Measurements from ENCODE around the gene UBE2M. TPM values are rescaled to one million over a fixed set of nuclear protein-coding genes. Genes with fewer than 3 reads are reported as not detected.

The UBE2M gene
- total RNA-seq, 1 experiment from 2014 or later: 127 TPM

GRCh38 chr19:58518256-58519086 is 39.9 kb downstream of the UBE2M start:
- peak overlapping the region; percentile 55; the same call in 1 of the 2 replicates for H3K14ac ChIP-seq (ENCODE audit: insufficient read depth, low read length)
- no peak overlapping the region for H3K4ac ChIP-seq (ENCODE audit: low read depth, low read length)
- peak overlapping the region; percentile 96 for H3K9ac ChIP-seq (ENCODE audit: extremely low read depth, insufficient read length, low read length)
- no peak overlapping the region for H2BK5ac ChIP-seq (ENCODE audit: insufficient read length, low read length)
- no peaks in the 10 kb centered on the region for H4K20me1 ChIP-seq (ENCODE audit: control insufficient read depth, insufficient read depth, insufficient read length)
- H3K79me2 ChIP-seq (ENCODE audit: insufficient read depth, low read length): peaks cover 2% of the 10 kb centered on the region; the same call in 1 of the 2 replicates
- H3K79me1 ChIP-seq (ENCODE audit: insufficient read depth, low read depth, low read length, poor library complexity, severe bottlenecking): no peaks in the 10 kb centered on the region
- no peaks in the 10 kb centered on the region; the same call in 1 of the 2 replicates for H3K4me1 ChIP-seq (ENCODE audit: insufficient read depth, low read length)
- H4K8ac ChIP-seq (replicated peaks; ENCODE audit: insufficient read length, low read depth, low read length): no peak overlapping the region
- H4K91ac ChIP-seq (ENCODE audit: insufficient read length, low read depth, low read length): no peak overlapping the region
- no peak overlapping the region for H2BK20ac ChIP-seq (ENCODE audit: low read depth, low read length, poor library complexity, severe bottlenecking)
- H3K9me3 Mint-ChIP-seq: peaks cover 0 to 3% of the 10 kb centered on the region in 2 experiments; a peak in 1 of 5 replicates
- H3K56ac ChIP-seq (ENCODE audit: insufficient read length, low read depth, low read length): no peak overlapping the region
- no peak overlapping the region for H3K18ac ChIP-seq (ENCODE audit: insufficient read length, low read depth, low read length)
- no CpG with 5 or more reads among the region's 22 CpGs for WGBS (ENCODE audit: extremely low coverage, insufficient read length, low lambda C conversion rate)
- H3K27ac ChIP-seq (ENCODE audit: insufficient read length, low read depth, low read length): no peak overlapping the region
- peak; percentile 32 for DNase-seq
- H3K27me3 Mint-ChIP-seq (ENCODE audit: low read depth): no peaks in the 10 kb centered on the region
- peaks cover 23% of the 10 kb centered on the region for H3K23me2 ChIP-seq (ENCODE audit: insufficient read length, low read depth, low read length, poor library complexity, severe bottlenecking)
- no peak overlapping the region for H2AFZ ChIP-seq (ENCODE audit: low read length)
- TF ChIP-seq CTCF (conservative IDR thresholded peaks at IDR 0.05): no peak
- no peak overlapping the region for H2BK15ac ChIP-seq (ENCODE audit: low read depth, low read length)
- H3K36me3 Mint-ChIP-seq (ENCODE audit: insufficient read depth in 1 of 3, low read depth in 3 of 3): peaks cover 9 to 19% (median 13%) of the 10 kb centered on the region in 3 experiments
- H4K5ac ChIP-seq (ENCODE audit: insufficient read length, low read depth, low read length): no peak overlapping the region
- H3K27ac Mint-ChIP-seq: peak overlapping the region; percentile 82 to 100 (median 99)
- peak overlapping the region; percentile 85 for H3K4me2 ChIP-seq (ENCODE audit: insufficient read depth, insufficient read length, low read length)
- no peak overlapping the region for H2AK5ac ChIP-seq (ENCODE audit: insufficient read length, low read length)
- no peak overlapping the region for H3K23ac ChIP-seq (ENCODE audit: insufficient read length, low read depth, low read length)
- H2BK120ac ChIP-seq (ENCODE audit: low read depth, low read length, poor library complexity, severe bottlenecking): no peak overlapping the region
- H3K27me3 ChIP-seq (ENCODE audit: insufficient read depth, low read length): no peaks in the 10 kb centered on the region
- H3K9me3 ChIP-seq (ENCODE audit: control insufficient read depth, low read depth, low read length): no peaks in the 10 kb centered on the region
- no peak overlapping the region for H3T11ph ChIP-seq (ENCODE audit: low read length)
- peak overlapping the region; percentile 91 to 96 for H3K4me3 Mint-ChIP-seq
- peaks cover 51 to 52% of the 10 kb centered on the region in 2 experiments for H3K4me1 Mint-ChIP-seq
- no peak overlapping the region for H2BK12ac ChIP-seq (ENCODE audit: insufficient read length, low read depth, low read length)

Data from H9 (cell line).